Colonic mucosa (tissue), 4 donors: ENCODE data around the gene OBP2A. TPM values are rescaled to one million over a fixed set of nuclear protein-coding genes. Genes with fewer than 3 reads are reported as not detected.
"Not testable (repeated sequence)": the region's sequence is repeated elsewhere in the genome, so short reads cannot be mapped to it uniquely, and the experiment has no call there.

Experiments
- DNase-seq: peaks from one replicate; pipeline ENCODE4 v3.0.0-alpha.2; 2020
- H3K27ac ChIP-seq: fragments of 200-600 bp; one replicate; pipeline ENCODE4 v1.8.0; 2021
- H3K27me3 ChIP-seq: fragments of 200-600 bp; one replicate; pipeline ENCODE4 v1.8.0; 2021
- H3K36me3 ChIP-seq: fragments of 200-600 bp; one replicate; pipeline ENCODE4 v1.8.0; 2021
- H3K4me1 ChIP-seq: fragments of 200-600 bp; one replicate; pipeline ENCODE4 v1.8.0; 2021; ENCODE audit warnings: mild to moderate bottlenecking
- H3K4me3 ChIP-seq: fragments of 200-600 bp; one replicate; pipeline ENCODE4 v1.8.0; 2021
- H3K9ac ChIP-seq, 2 donors: one replicate each; pipeline ENCODE4 v1.7.0; 2013; ENCODE audit warnings: control low read depth in 2 of 2, low read depth in 2 of 2, low read length in 2 of 2
- H3K9me3 ChIP-seq: fragments of 200-600 bp; one replicate; pipeline ENCODE4 v1.8.0; 2021
- intact Hi-C: fragments of 100-400 bp; cut with DNase I; formaldehyde crosslinking; loops from one replicate; pipeline ENCODE4 v1.14.1; 2022
- total RNA-seq, 2 donors: library from RNA; stranded (reverse); fragmentation: NEBNext Ultra II Directional in 1 of 2; extraction: Animal tissue kit (Norgen Biotek cat#: 25700) in 1 of 2; gene quantifications; one replicate each; pipeline ENCODE4 v1.2.1, GENCODE V29; 2021
- TF ChIP-seq, protein P1 (sequence below): fragments of 200-600 bp; IDR thresholded peaks from one replicate; pipeline ENCODE4 v1.8.0; 2022; ENCODE audit warnings: antibody characterized with exemption, mild to moderate bottlenecking
- donor health status: healthy.
- donor health status: DM: no; HTN: no; CAD: no.
- donor health status: DM: no; HTN: no; CAD: no.

OBP2A gene
- total RNA-seq, 2 donors from 2014 or later, result not detected

DNA sequence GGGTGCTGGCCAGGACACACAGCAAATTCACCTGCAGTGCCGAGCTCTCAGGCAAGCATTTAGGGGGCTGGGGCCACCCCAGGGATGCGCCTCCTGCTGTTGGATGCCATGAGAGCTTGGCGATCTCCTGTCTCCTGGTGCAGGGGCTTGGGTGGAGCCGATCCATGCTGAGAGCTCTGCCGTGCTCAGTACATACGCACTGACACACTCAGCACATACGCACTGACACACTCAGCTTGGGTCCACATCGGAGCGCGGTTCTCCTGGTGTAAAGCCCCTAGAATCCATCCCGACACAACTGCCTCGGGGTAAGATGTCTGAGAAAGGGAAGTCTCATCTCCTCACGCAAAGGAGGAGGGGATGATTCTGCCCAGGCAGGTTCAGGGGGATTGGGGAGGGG is 10.3 kb upstream of the OBP2A start:
- H3K9me3 ChIP-seq, H3K9ac ChIP-seq, DNase-seq, H3K4me1 ChIP-seq, intact Hi-C loops, H3K27me3 ChIP-seq, H3K27ac ChIP-seq, H3K4me3 ChIP-seq, H3K36me3 ChIP-seq: not testable (repeated sequence)

- no peak overlapping the region for H3K4me3 ChIP-seq
- TF ChIP-seq, protein P1, sequence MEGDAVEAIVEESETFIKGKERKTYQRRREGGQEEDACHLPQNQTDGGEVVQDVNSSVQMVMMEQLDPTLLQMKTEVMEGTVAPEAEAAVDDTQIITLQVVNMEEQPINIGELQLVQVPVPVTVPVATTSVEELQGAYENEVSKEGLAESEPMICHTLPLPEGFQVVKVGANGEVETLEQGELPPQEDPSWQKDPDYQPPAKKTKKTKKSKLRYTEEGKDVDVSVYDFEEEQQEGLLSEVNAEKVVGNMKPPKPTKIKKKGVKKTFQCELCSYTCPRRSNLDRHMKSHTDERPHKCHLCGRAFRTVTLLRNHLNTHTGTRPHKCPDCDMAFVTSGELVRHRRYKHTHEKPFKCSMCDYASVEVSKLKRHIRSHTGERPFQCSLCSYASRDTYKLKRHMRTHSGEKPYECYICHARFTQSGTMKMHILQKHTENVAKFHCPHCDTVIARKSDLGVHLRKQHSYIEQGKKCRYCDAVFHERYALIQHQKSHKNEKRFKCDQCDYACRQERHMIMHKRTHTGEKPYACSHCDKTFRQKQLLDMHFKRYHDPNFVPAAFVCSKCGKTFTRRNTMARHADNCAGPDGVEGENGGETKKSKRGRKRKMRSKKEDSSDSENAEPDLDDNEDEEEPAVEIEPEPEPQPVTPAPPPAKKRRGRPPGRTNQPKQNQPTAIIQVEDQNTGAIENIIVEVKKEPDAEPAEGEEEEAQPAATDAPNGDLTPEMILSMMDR, result no peak
- no peaks in the 10 kb centered on the region for H3K9me3 ChIP-seq
- no peaks in the 10 kb centered on the region for H3K27me3 ChIP-seq
- H3K9ac ChIP-seq, result no peak overlapping the region
- H3K27ac ChIP-seq, result no peak overlapping the region
- no peak for DNase-seq
- no peaks in the 10 kb centered on the region for H3K36me3 ChIP-seq
- no peaks in the 10 kb centered on the region for H3K4me1 ChIP-seq
- intact Hi-C loops, result no loop called here
Observed at GRCh38 chr9:135536216-135536615, 9.7 kb upstream of the OBP2A start.

DNA sequence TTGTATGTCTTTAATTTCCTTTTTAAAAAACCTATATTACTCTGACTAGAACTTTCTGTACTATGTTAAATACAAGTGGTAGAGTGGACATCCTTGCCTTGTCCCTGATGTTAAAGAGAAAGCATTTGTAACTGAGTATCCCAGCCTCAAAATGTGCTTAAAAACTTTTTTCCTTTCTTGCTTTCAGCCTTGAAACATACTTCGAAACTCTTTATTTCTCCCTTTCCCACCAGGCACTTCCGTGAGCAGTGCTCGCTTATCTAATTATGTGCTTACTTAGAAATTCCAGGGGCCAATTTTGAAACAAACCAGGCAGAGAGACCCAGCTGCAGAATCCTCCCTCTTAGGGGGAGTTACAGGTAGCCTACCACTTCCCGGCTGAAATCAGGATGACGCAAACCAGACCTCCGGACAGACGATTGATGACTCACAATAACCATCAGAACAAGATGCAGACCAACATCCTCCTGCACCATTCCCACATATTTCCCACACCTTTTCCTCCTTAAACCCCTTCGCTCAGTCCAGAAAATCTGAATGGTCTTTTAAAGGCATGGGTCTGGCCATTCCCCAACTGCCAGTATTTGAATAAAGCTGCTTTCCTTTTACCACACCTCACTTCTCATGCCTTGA is 2.5 kb upstream of the OBP2A start:
- intact Hi-C loops, H3K27me3 ChIP-seq, H3K4me1 ChIP-seq, H3K9me3 ChIP-seq, H3K27ac ChIP-seq, DNase-seq, H3K4me3 ChIP-seq, H3K36me3 ChIP-seq, H3K9ac ChIP-seq: not testable (repeated sequence)

DNA sequence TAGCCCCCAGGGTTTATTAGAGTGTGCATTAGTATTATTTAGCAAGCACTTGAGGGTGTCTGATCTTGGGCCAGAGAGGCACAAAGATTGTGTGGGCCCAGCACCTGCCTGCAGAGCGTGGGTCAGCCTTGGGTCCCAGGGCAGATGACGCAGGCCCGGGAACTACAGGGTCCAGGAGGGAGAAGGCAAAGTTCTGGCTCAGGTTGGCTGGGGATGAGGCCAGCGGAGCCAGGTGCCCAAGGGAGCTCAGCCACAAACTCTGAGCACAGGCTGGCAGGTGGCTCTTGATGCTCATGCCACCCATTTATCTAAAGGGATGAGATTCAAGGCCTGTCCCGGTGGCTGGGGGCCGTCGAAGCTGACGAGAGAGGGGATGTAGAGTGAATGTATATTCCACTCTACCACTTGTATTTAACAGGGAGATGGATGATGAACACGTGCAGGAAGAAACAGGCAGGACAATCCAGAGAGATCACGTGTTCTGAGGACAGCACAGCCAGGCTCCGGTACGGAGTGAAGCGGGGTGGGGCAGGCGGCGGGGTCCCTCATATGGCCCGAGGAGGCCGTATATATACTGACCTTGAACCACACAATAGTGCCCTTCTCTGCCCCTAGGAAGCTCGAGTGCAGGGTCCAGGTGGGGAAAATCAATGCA is 818 bp upstream of the OBP2A start:
- no peak overlapping the region for H3K27ac ChIP-seq
- H3K36me3 ChIP-seq, result no peaks in the 10 kb centered on the region
- intact Hi-C loops, result no loop called here
- H3K4me3 ChIP-seq, result no peak overlapping the region
- TF ChIP-seq, protein P1, result no peak
- no peak overlapping the region for H3K9ac ChIP-seq
- no peaks in the 10 kb centered on the region for H3K27me3 ChIP-seq
- H3K9me3 ChIP-seq, result no peaks in the 10 kb centered on the region
- no peaks in the 10 kb centered on the region for H3K4me1 ChIP-seq
- no peak for DNase-seq

DNA sequence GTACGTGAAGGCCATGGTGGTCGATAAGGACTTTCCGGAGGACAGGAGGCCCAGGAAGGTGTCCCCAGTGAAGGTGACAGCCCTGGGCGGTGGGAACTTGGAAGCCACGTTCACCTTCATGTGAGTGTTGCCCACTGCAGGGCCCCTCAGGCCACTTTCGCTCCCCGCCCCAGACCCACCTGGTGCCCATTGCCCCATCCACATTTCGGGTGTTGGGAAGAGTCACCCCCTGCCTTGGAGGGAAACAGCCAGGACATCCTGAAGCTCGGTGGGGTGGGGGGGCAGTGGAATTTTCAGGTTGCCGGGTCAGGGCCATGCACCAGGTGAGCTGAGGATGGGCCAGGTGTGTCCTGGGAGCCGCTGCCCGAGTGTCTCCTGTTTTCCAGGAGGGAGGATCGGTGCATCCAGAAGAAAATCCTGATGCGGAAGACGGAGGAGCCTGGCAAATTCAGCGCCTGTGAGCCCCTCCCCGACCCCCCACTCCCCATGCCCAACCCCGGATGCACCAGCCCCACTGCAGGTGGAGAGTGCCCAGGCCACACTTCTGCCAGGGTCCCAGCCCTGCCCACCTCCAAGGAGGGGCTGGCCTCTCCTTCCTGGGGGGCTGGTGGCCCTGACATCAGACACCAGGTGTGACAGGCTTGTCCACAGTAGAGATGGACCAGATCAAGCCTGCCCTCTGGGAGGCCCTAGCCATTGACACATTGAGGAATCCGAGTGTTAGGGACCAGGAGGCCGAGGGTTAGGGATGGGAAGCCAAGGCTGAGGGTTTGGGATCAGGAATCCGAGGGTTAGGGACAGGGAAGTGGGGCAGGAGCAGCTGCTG is 1.1 kb downstream of the OBP2A start:
- H3K9ac ChIP-seq, H3K4me3 ChIP-seq, H3K4me1 ChIP-seq, H3K36me3 ChIP-seq, intact Hi-C loops, H3K27me3 ChIP-seq, H3K9me3 ChIP-seq, DNase-seq, H3K27ac ChIP-seq: not testable (repeated sequence)

- no peaks in the 10 kb centered on the region for H3K36me3 ChIP-seq
- intact Hi-C loops, result no loop called here
- no peaks in the 10 kb centered on the region for H3K9me3 ChIP-seq
- no peak overlapping the region for H3K9ac ChIP-seq
- H3K4me3 ChIP-seq, result no peak overlapping the region
- H3K27me3 ChIP-seq, result no peaks in the 10 kb centered on the region
- DNase-seq, result no peak
- no peak overlapping the region for H3K27ac ChIP-seq
- TF ChIP-seq, protein P1, result no peak
- no peaks in the 10 kb centered on the region for H3K4me1 ChIP-seq
Observed at GRCh38 chr9:135547756-135548736, 2.1 kb downstream of the OBP2A start.

GRCh38 chr9:135549478-135550343 is 3.8 kb downstream of the OBP2A start:
- H3K36me3 ChIP-seq, H3K9me3 ChIP-seq, H3K4me3 ChIP-seq, H3K9ac ChIP-seq, DNase-seq, H3K27me3 ChIP-seq, H3K4me1 ChIP-seq, intact Hi-C loops, H3K27ac ChIP-seq: not testable (repeated sequence)
